Astrocyte of the spinal cord (primary cell): Measurements from ENCODE around the gene AKIRIN2.
A peak's percentile ranks its signal among the peaks of the same experiment; 100 is the strongest.

ENCODE experiments used
- DNase-seq: peaks from one replicate; pipeline ENCODE4 v3.0.0; 2011; ENCODE audit warnings: low read depth, low spot score
- H3K4me3 ChIP-seq: 2 replicates; pipeline ENCODE4 v1.5.1; 2011; ENCODE audit warnings: low read depth, mild to moderate bottlenecking, low read length, moderate library complexity
- CTCF ChIP-seq: IDR thresholded peaks from 2 replicates; pipeline ENCODE4 v1.5.1; 2012; ENCODE audit warnings: low read depth, mild to moderate bottlenecking, low read length, inconsistent platforms
- in situ Hi-C: cut with HindIII; loops from 2 replicates; pipeline ENCODE4 v1.10.0; 2017; ENCODE audit warnings: low sequenced_read_pairs

AKIRIN2 gene

GRCh38 chr6:87728706-87729105 is 26.7 kb upstream of the AKIRIN2 start:
- DNase-seq, result no peak
- in situ Hi-C loops, result no loop called here

GRCh38 chr6:87724983-87725811 is 23.2 kb upstream of the AKIRIN2 start:
- in situ Hi-C loops, result no loop called here
- TF ChIP-seq CTCF, result no peak
- DNase-seq, result no peak
- no peak overlapping the region for H3K4me3 ChIP-seq

More at GRCh38 chr6:87728706-87729105, 26.7 kb upstream of the AKIRIN2 start:
- no peak for TF ChIP-seq CTCF
- H3K4me3 ChIP-seq, result no peak overlapping the region

GRCh38 chr6:87723170-87724078 is 21.4 kb upstream of the AKIRIN2 start:
- no peak overlapping the region for H3K4me3 ChIP-seq
- no peak for TF ChIP-seq CTCF
- peak; percentile 98 for DNase-seq
- in situ Hi-C loops, result no loop called here

- no peak for DNase-seq
- in situ Hi-C loops, result no loop called here
- no peak for TF ChIP-seq CTCF
- no peak overlapping the region for H3K4me3 ChIP-seq
These were observed 20.6 kb upstream of the AKIRIN2 start for GRCh38 chr6:87722540-87723169.

GRCh38 chr6:87721311-87721710 is 19.3 kb upstream of the AKIRIN2 start:
- no peak for DNase-seq
- in situ Hi-C loops, result no loop called here
- TF ChIP-seq CTCF, result no peak
- no peak overlapping the region for H3K4me3 ChIP-seq

GRCh38 chr6:87718662-87719433 is 16.8 kb upstream of the AKIRIN2 start:
- DNase-seq, result no peak
- H3K4me3 ChIP-seq, result no peak overlapping the region
- in situ Hi-C loops, result no loop called here
- TF ChIP-seq CTCF, result no peak
